Natural killer cell (primary cell): ENCODE measurements around the gene NCOA1. TPM values are rescaled to one million over a fixed set of nuclear protein-coding genes. Genes with fewer than 3 reads are reported as not detected.

Experiments
- ATAC-seq, 3 donors: fragments of 150-1000 bp in 2 of 3; fragments of 200-7000 bp in 1 of 3; cut with Tn5 transposase; 1 replicate in 1 of 3; 2 replicates in 2 of 3; pipeline ENCODE4 v1.10.0; 2021; ENCODE audit warnings: mild to moderate bottlenecking in 2 of 3, moderate library complexity in 2 of 3
- DNase-seq, 2 donors: peaks; one replicate each; pipeline versions ENCODE4 v3.0.0 to v3.0.0-alpha.2; 2013 to 2021; ENCODE audit warnings: mixed read lengths in 1 of 2
- H3K27ac ChIP-seq: one replicate; pipeline ENCODE4 v1.5.1; 2013; ENCODE audit warnings: mild to moderate bottlenecking, low read length
- H3K27me3 ChIP-seq: one replicate; pipeline ENCODE4 v1.6.1; 2013; ENCODE audit warnings: low read length; ENCODE audit not compliant: control insufficient read depth, insufficient read depth
- H3K36me3 ChIP-seq: one replicate; pipeline ENCODE4 v1.6.1; 2013; ENCODE audit warnings: low read length; ENCODE audit not compliant: control insufficient read depth, insufficient read depth
- H3K4me1 ChIP-seq: one replicate; pipeline ENCODE4 v1.6.1; 2013; ENCODE audit warnings: low read length; ENCODE audit not compliant: control insufficient read depth, insufficient read depth
- H3K4me3 ChIP-seq: one replicate; pipeline ENCODE4 v1.5.1; 2013; ENCODE audit warnings: low read length
- H3K9me3 ChIP-seq: one replicate; pipeline ENCODE4 v1.6.1; 2013; ENCODE audit warnings: low read length; ENCODE audit not compliant: control insufficient read depth, insufficient read depth
- H3K27ac Mint-ChIP-seq, 2 donors: one replicate each; pipeline ENCODE4 v1.8.0; 2022; ENCODE audit warnings: mild to moderate bottlenecking in 2 of 2, mixed read lengths in 2 of 2, moderate library complexity in 1 of 2
- H3K27me3 Mint-ChIP-seq, 2 donors: one replicate each; pipeline ENCODE4 v1.8.0; 2022; ENCODE audit warnings: low read depth in 2 of 2, mixed read lengths in 2 of 2
- H3K36me3 Mint-ChIP-seq: one replicate; pipeline ENCODE4 v1.8.0; 2022; ENCODE audit warnings: mixed read lengths
- H3K4me1 Mint-ChIP-seq, 2 donors: one replicate each; pipeline ENCODE4 v1.8.0; 2022; ENCODE audit warnings: mixed read lengths in 2 of 2
- H3K4me3 Mint-ChIP-seq: one replicate; pipeline ENCODE4 v1.8.0; 2022; ENCODE audit warnings: mild to moderate bottlenecking, moderate library complexity, mixed read lengths
- H3K9me3 Mint-ChIP-seq, 2 donors: one replicate each; pipeline ENCODE4 v1.8.0; 2022; ENCODE audit warnings: mixed read lengths in 2 of 2
- WGBS: methylation state at CpG from one replicate; pipeline ENCODE4 v1.1.7; 2013; ENCODE audit warnings: missing lambda C conversion rate; ENCODE audit not compliant: insufficient coverage; 5-methylcytosine and 5-hydroxymethylcytosine counted together
- intact Hi-C: fragments of 100-400 bp; cut with micrococcal nuclease; formaldehyde crosslinking; loops from one replicate; pipeline ENCODE4 v1.14.2; 2022
- total RNA-seq, 4 donors: library from RNA; stranded (reverse); fragments of 120-200 nt in 1 of 4; gene quantifications; one replicate each; pipeline versions ENCODE4 v1.2.3 to v1.2.4, GENCODE V29; 2013 to 2022
- TF ChIP-seq, protein P1 (sequence below): fragments of 200-600 bp; IDR thresholded peaks from one replicate; pipeline ENCODE4 v1.8.0; 2022; ENCODE audit warnings: antibody characterized with exemption

The NCOA1 gene
- total RNA-seq, 3 donors from 2014 or later (not counting 1 experiment from before 2014, with no cell fraction given) = 122 to 149 (median 124) TPM

DNA sequence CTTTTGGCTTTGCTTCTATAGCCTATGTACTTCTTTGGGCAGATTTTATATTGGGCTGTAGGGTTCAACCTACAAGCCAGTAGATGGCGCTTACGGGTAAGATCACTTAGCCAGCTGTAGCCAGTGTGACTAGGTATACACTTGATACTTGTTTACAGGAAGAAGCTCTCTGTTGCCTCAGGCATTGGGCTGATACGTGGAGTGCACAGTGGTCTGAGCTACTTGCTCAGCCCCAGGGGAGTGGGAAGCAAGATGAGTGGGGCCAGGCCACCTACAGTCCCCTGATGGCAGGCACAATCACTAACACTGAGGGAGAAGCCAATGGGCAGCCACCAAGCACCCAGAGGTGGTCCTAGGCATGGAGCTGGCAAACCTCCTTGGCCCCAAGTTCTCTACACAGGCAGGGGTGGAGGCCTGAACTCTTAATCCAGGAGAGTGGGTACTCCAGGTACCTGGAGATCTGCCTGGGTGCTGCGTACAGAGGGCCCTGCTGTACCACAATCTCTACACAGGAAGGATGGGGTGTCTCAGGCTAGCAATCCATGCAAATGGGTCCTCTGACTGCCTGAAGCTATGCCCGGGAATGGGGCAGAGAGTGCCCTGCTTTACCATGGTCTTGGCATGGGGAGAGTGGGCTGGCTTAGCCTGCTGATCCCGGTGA is 122.2 kb downstream of the NCOA1 start:
- Mint-ChIP-seq H3K27me3 (no peaks in the 10 kb centered on the region), H3K36me3 (no peaks in the 10 kb centered on the region), H3K4me3 (peak overlapping the region; percentile 61), H3K4me1 (peaks cover 45 to 55% of the 10 kb centered on the region in 2 donors), H3K9me3 (no peaks in the 10 kb centered on the region), H3K27ac (peak overlapping the region; percentile 89 to 98)
- 72% methylated on average over 6 of the region's 6 CpGs for WGBS
- DNase-seq = peak; percentile 51 to 67
- peak; percentile 95 to 97 (median 97) for ATAC-seq
- Histone ChIP-seq H3K9me3 (no peaks in the 10 kb centered on the region), H3K36me3 (no peaks in the 10 kb centered on the region), H3K27ac (peak overlapping the region; percentile 62), H3K4me1 (peaks cover 8% of the 10 kb centered on the region), H3K4me3 (no peak overlapping the region), H3K27me3 (no peaks in the 10 kb centered on the region)
- intact Hi-C loops = loop anchor here (1.0 to 5.0 kb wide), 3 partner anchors 124 to 214 kb away; partner anchors contain the start of genes CENPO and PTRHD1
- TF ChIP-seq, protein P1, sequence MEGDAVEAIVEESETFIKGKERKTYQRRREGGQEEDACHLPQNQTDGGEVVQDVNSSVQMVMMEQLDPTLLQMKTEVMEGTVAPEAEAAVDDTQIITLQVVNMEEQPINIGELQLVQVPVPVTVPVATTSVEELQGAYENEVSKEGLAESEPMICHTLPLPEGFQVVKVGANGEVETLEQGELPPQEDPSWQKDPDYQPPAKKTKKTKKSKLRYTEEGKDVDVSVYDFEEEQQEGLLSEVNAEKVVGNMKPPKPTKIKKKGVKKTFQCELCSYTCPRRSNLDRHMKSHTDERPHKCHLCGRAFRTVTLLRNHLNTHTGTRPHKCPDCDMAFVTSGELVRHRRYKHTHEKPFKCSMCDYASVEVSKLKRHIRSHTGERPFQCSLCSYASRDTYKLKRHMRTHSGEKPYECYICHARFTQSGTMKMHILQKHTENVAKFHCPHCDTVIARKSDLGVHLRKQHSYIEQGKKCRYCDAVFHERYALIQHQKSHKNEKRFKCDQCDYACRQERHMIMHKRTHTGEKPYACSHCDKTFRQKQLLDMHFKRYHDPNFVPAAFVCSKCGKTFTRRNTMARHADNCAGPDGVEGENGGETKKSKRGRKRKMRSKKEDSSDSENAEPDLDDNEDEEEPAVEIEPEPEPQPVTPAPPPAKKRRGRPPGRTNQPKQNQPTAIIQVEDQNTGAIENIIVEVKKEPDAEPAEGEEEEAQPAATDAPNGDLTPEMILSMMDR = peak; percentile 75

DNA sequence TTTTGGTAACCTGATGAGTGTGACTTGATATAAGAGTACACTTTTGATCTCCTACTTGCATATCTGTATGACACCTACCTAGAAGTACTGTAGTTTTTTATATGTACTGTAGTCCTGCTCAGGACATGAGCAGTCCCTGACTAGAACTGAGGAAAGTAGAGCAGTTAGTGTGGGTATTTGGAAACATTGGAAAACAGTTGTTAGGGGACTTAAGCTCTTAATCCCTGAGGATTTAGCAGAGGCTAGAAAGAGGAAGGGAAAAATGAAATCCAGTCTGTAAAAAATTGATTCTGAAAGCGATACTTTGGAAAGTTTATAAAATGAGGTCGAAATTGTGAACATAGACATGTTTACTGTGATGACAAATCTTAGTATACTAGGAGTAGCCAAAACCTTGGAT is 125.6 kb downstream of the NCOA1 start:
- WGBS = 100% methylated on average over 1 of the region's 2 CpGs
- Mint-ChIP-seq H3K4me3 (no peak overlapping the region), H3K36me3 (no peaks in the 10 kb centered on the region), H3K27me3 (no peaks in the 10 kb centered on the region), H3K27ac (no peak overlapping the region), H3K4me1 (peaks cover 31 to 39% of the 10 kb centered on the region in 2 donors), H3K9me3 (no peaks in the 10 kb centered on the region)
- no peak overlapping the region for H3K27ac ChIP-seq
- ATAC-seq = no peak
- intact Hi-C loops = no loop called here
- H3K4me1 ChIP-seq = peaks cover 12% of the 10 kb centered on the region
- no peaks in the 10 kb centered on the region for H3K9me3 ChIP-seq
- TF ChIP-seq, protein P1 = no peak
- no peaks in the 10 kb centered on the region for H3K27me3 ChIP-seq
- DNase-seq = no peak
- no peaks in the 10 kb centered on the region for H3K36me3 ChIP-seq
- no peak overlapping the region for H3K4me3 ChIP-seq

DNA sequence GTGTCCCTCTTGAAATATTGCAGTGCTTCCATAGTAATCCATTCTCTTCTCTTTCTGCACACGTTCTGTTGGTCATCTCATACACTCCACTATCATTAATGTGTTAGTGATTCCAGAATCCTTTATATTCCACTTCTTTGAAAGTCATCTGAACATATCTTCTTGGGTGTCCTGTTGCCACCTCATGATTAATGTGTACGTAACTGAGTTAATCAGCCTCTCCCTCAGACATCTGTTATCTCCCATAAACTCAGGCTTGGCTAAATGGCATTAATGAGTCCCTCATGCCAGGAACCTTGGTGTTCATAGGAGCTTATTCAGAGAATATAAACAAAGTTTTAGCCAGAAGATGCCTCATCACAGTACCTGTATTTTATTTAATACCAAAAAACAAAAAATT is 126.4 kb downstream of the NCOA1 start:
- Mint-ChIP-seq H3K36me3 (no peaks in the 10 kb centered on the region), H3K9me3 (no peaks in the 10 kb centered on the region), H3K27me3 (no peaks in the 10 kb centered on the region), H3K27ac (no peak overlapping the region), H3K4me1 (peaks cover 35 to 45% of the 10 kb centered on the region in 2 donors), H3K4me3 (no peak overlapping the region)
- no peak for DNase-seq
- Histone ChIP-seq H3K36me3 (no peaks in the 10 kb centered on the region), H3K9me3 (no peaks in the 10 kb centered on the region), H3K4me3 (no peak overlapping the region), H3K27ac (no peak overlapping the region), H3K4me1 (peaks cover 14% of the 10 kb centered on the region), H3K27me3 (no peaks in the 10 kb centered on the region)
- TF ChIP-seq, protein P1 = no peak
- 96% methylated on average over 2 of the region's 2 CpGs for WGBS
- intact Hi-C loops = no loop called here
- no peak for ATAC-seq

DNA sequence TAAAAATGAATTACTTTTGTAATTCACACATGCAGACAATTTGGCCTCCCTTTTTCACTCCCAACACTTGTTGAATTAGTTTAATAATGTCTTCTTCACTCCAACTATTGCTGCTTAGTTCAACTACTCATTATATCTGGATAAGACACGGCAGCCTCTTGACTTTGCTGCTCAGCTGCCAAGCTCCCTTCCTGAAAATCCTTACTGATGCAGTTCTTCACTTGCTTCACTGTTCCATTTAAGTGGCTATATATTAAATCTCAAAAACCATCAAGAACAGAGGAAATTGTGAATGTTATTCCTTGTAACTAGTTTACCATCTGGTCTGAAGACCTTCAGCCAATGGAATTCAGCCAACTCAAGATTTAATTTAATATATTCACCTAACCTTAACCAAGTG is 127.1 kb downstream of the NCOA1 start:
- intact Hi-C loops = no loop called here
- peaks cover 35 to 47% of the 10 kb centered on the region in 2 donors for H3K4me1 Mint-ChIP-seq
- H3K9me3 Mint-ChIP-seq = no peaks in the 10 kb centered on the region
- no peak overlapping the region for H3K4me3 ChIP-seq
- H3K27ac ChIP-seq = no peak overlapping the region
- no peaks in the 10 kb centered on the region for H3K36me3 ChIP-seq
- ATAC-seq (no peak), DNase-seq (no peak)
- H3K4me1 ChIP-seq = peaks cover 12% of the 10 kb centered on the region
- no peaks in the 10 kb centered on the region for H3K27me3 Mint-ChIP-seq
- no peaks in the 10 kb centered on the region for H3K36me3 Mint-ChIP-seq
- no peak overlapping the region for H3K4me3 Mint-ChIP-seq
- 100% methylated on average over 1 of the region's 1 CpG for WGBS
- peak overlapping the region in 1 of 2 donors; percentile 29 for H3K27ac Mint-ChIP-seq
- H3K9me3 ChIP-seq = no peaks in the 10 kb centered on the region
- no peaks in the 10 kb centered on the region for H3K27me3 ChIP-seq
- TF ChIP-seq, protein P1 = no peak
